GM12875 (cell line): ENCODE results near the gene RSAD1.

Experiments used
- H3K4me3 ChIP-seq: one replicate; pipeline ENCODE4 v1.5.1; 2011; ENCODE audit warnings: low read depth, low read length, control low read depth
- CTCF ChIP-seq: IDR thresholded peaks from 2 replicates; pipeline ENCODE4 v1.5.1; 2011; ENCODE audit warnings: low read depth, mild to moderate bottlenecking, control low read depth, inconsistent platforms, low read length, moderate library complexity, borderline replicate concordance; ENCODE audit not compliant: insufficient read depth

RSAD1 gene

GRCh38 chr17:50448643-50449042 is 30.0 kb upstream of the RSAD1 start:
- no peak overlapping the region for H3K4me3 ChIP-seq
- TF ChIP-seq CTCF: no peak

- no peak for TF ChIP-seq CTCF
- H3K4me3 ChIP-seq: no peak overlapping the region
Observed at GRCh38 chr17:50451943-50452629, 26.6 kb upstream of the RSAD1 start.

GRCh38 chr17:50452630-50453300 is 25.9 kb upstream of the RSAD1 start:
- TF ChIP-seq CTCF: no peak
- no peak overlapping the region for H3K4me3 ChIP-seq

- no peak overlapping the region for H3K4me3 ChIP-seq
- no peak for TF ChIP-seq CTCF
Observed at GRCh38 chr17:50453901-50454300, 24.8 kb upstream of the RSAD1 start.

- TF ChIP-seq CTCF: no peak
- H3K4me3 ChIP-seq: no peak overlapping the region
Observed at GRCh38 chr17:50457621-50458020, 21.0 kb upstream of the RSAD1 start.

GRCh38 chr17:50458270-50458669 is 20.4 kb upstream of the RSAD1 start:
- H3K4me3 ChIP-seq: no peak overlapping the region
- TF ChIP-seq CTCF: no peak
